AG04450 (cell line): Measurements from ENCODE around the gene FAM210B. TPM values are rescaled to one million over a fixed set of nuclear protein-coding genes. Genes with fewer than 3 reads are reported as not detected.

Experiments used
- CTCF ChIA-PET: fragments of 300-600, 350-600 bp; formaldehyde crosslinking; extraction: SDS; loops from one replicate; lab custom pipeline; 2022; ENCODE audit warnings: antibody characterized with exemption, inconsistent platforms; lab: Charles Lee
- POLR2A ChIA-PET: fragments of 350-600 bp; formaldehyde crosslinking; extraction: SDS; loops from one replicate; lab custom pipeline; 2021; ENCODE audit warnings: antibody characterized with exemption, inconsistent platforms; lab: Yijun Ruan, JAX
- DNase-seq: peaks from one replicate; pipeline ENCODE4 v3.0.0-alpha.2; 2011; ENCODE audit warnings: low read depth, low spot score
- H3K27ac ChIP-seq: one replicate; pipeline ENCODE4 v1.5.1; 2012; ENCODE audit warnings: low read depth, low read length, control low read depth
- H3K27me3 ChIP-seq: one replicate; pipeline ENCODE4 v1.6.0; 2012; ENCODE audit warnings: low read length; ENCODE audit not compliant: control insufficient read depth, insufficient read depth
- H3K4me3 ChIP-seq: 2 replicates; pipeline ENCODE4 v1.5.1; 2011; ENCODE audit warnings: mild to moderate bottlenecking, low read depth, low read length, control low read depth
- H3K9me3 ChIP-seq: 2 replicates; pipeline ENCODE4 v1.5.1; 2012; ENCODE audit warnings: low read length; ENCODE audit not compliant: control insufficient read depth, insufficient read depth
- CTCF ChIP-seq: IDR thresholded peaks from 2 replicates; pipeline ENCODE4 v1.5.1; 2011; ENCODE audit warnings: low read depth, low read length, control low read depth, inconsistent platforms
- polyA plus RNA-seq: library from polyadenylated mRNA; depleted of rRNA; stranded (reverse); fragments of >200 nt; gene quantifications from 2 replicates; pipeline ENCODE4 v1.2.3, GENCODE V29; 2011

Gene FAM210B
- polyA plus RNA-seq, 1 experiment = 81.0 TPM

- DNase-seq = no peak
- no peak overlapping the region for H3K4me3 ChIP-seq
- peak; percentile 66 for TF ChIP-seq CTCF
- H3K9me3 ChIP-seq = no peaks in the 10 kb centered on the region
- H3K27ac ChIP-seq = no peak overlapping the region
- H3K27me3 ChIP-seq = peaks cover 15% of the 10 kb centered on the region
- ChIA-PET POLR2A (no interaction called here), CTCF (interaction anchor here (0.7 to 3.2 kb wide), 12 partner anchors 13 to 1696 kb away, joined by 3 to 44 read pairs (median 5); partner anchors contain the start of genes FAM210B and MC3R)
These were observed 14.9 kb upstream of the FAM210B start for GRCh38 chr20:56343861-56344381.

- Histone ChIP-seq H3K9me3 (no peaks in the 10 kb centered on the region), H3K27ac (no peak overlapping the region), H3K27me3 (peaks cover 15% of the 10 kb centered on the region), H3K4me3 (no peak overlapping the region)
- POLR2A ChIA-PET = no interaction called here
- no peak for DNase-seq
- TF ChIP-seq CTCF = no peak
- CTCF ChIA-PET = interaction anchor here (0.7 kb wide), 1 partner anchor 1665 kb away, joined by 3 read pairs; no protein-coding TSS in a partner anchor
These were observed 12.9 kb upstream of the FAM210B start for GRCh38 chr20:56345911-56346310.

- Histone ChIP-seq H3K4me3 (no peak overlapping the region), H3K27me3 (peaks cover 12% of the 10 kb centered on the region), H3K9me3 (no peaks in the 10 kb centered on the region), H3K27ac (no peak overlapping the region)
- ChIA-PET CTCF (no interaction called here), POLR2A (no interaction called here)
- no peak for TF ChIP-seq CTCF
- no peak for DNase-seq
These were observed 11.0 kb upstream of the FAM210B start for GRCh38 chr20:56347628-56348304.

- CTCF ChIA-PET = no interaction called here
- POLR2A ChIA-PET = no interaction called here
- no peaks in the 10 kb centered on the region for H3K9me3 ChIP-seq
- TF ChIP-seq CTCF = no peak
- no peak overlapping the region for H3K27ac ChIP-seq
- H3K4me3 ChIP-seq = no peak overlapping the region
- DNase-seq = no peak
- H3K27me3 ChIP-seq = peaks cover 11% of the 10 kb centered on the region
These were observed 10.5 kb upstream of the FAM210B start for GRCh38 chr20:56348305-56348693.

- H3K27ac ChIP-seq = no peak overlapping the region
- H3K27me3 ChIP-seq = peaks cover 6% of the 10 kb centered on the region
- POLR2A ChIA-PET = no interaction called here
- no peak for TF ChIP-seq CTCF
- CTCF ChIA-PET = interaction anchor here (1.8 kb wide), 1 partner anchor 1667 kb away, joined by 4 read pairs; no protein-coding TSS in a partner anchor
- DNase-seq = no peak
- no peak overlapping the region for H3K4me3 ChIP-seq
- no peaks in the 10 kb centered on the region for H3K9me3 ChIP-seq
These were observed 10.0 kb upstream of the FAM210B start for GRCh38 chr20:56348746-56349145.
